Measurements from ENCODE around the gene PTGDR2.

GRCh38 chr11:60872124-60872960 lies 16.6 kb upstream of the PTGDR2 start:
- TF ChIP-seq POLR2A (IDR thresholded peaks at IDR 0.05) (no peak), CTCF (IDR thresholded peaks at IDR 0.05) (no peak)

All from breast epithelium (tissue), 3 donors.